Measurements from ENCODE around the gene CAVIN4. TPM values are rescaled to one million over a fixed set of nuclear protein-coding genes. Genes with fewer than 3 reads are reported as not detected.

CAVIN4 gene
- total and polyA plus RNA-seq, 5 donors from 2014 or later = 0.12 to 0.25 TPM; not detected in 3

GRCh38 chr9:100567856-100568255 lies 10.0 kb upstream of the CAVIN4 start:
- H3K27me3 ChIP-seq (ENCODE audit: control insufficient read depth, insufficient read depth, low read length) = no peaks in the 10 kb centered on the region
- H3K9me3 Mint-ChIP-seq = peaks cover 0 to 3% (median 0%) of the 10 kb centered on the region in 7 donors

GRCh38 chr9:100573655-100574260 lies 4.1 kb upstream of the CAVIN4 start:
- DNase-seq (no peak), ATAC-seq (ENCODE audit: low read depth in 2 of 2) (no peak)
- Mint-ChIP-seq H3K27ac (no peak overlapping the region), H3K9me3 (peaks cover 0 to 3% (median 1%) of the 10 kb centered on the region in 7 donors), H3K36me3 (peaks cover 3% of the 10 kb centered on the region), H3K27me3 (peaks cover 11% of the 10 kb centered on the region), H3K4me3 (no peak overlapping the region), H3K4me1 (no peaks in the 10 kb centered on the region)
- H3K36me3 ChIP-seq (ENCODE audit: control insufficient read depth, insufficient read depth, low read length) = no peaks in the 10 kb centered on the region
- H3K27me3 ChIP-seq (ENCODE audit: control insufficient read depth, insufficient read depth, low read length) = no peaks in the 10 kb centered on the region
- no peaks in the 10 kb centered on the region for H3K4me1 ChIP-seq (ENCODE audit: control insufficient read depth, insufficient read depth, low read length, poor library complexity, severe bottlenecking)
- no peak overlapping the region for H3K4me3 ChIP-seq (ENCODE audit: low read depth, low read length)
- no peak overlapping the region for H3K27ac ChIP-seq (ENCODE audit: insufficient read depth, low read length, poor library complexity, severe bottlenecking)
- H3K9me3 ChIP-seq (ENCODE audit: control insufficient read depth in 2 of 2, low read length in 2 of 2) = no peaks in the 10 kb centered on the region

More at GRCh38 chr9:100567856-100568255, 10.0 kb upstream of the CAVIN4 start:
- Histone ChIP-seq H3K9me3 (ENCODE audit: control insufficient read depth in 2 of 2, low read length in 2 of 2) (no peaks in the 10 kb centered on the region), H3K36me3 (ENCODE audit: control insufficient read depth, insufficient read depth, low read length) (no peaks in the 10 kb centered on the region), H3K27ac (ENCODE audit: insufficient read depth, low read length, poor library complexity, severe bottlenecking) (no peak overlapping the region), H3K4me3 (ENCODE audit: low read depth, low read length) (no peak overlapping the region), H3K4me1 (ENCODE audit: control insufficient read depth, insufficient read depth, low read length, poor library complexity, severe bottlenecking) (no peaks in the 10 kb centered on the region)
- no peak for DNase-seq
- Mint-ChIP-seq H3K4me1 (no peaks in the 10 kb centered on the region), H3K36me3 (peaks cover 3% of the 10 kb centered on the region), H3K27me3 (peaks cover 4% of the 10 kb centered on the region), H3K27ac (no peak overlapping the region), H3K4me3 (no peak overlapping the region)
- ATAC-seq (ENCODE audit: low read depth in 2 of 2) = no peak

- H3K27me3 Mint-ChIP-seq = peaks cover 7% of the 10 kb centered on the region
- DNase-seq = no peak
- H3K4me3 Mint-ChIP-seq = no peak overlapping the region
These were observed 2.9 kb upstream of the CAVIN4 start for GRCh38 chr9:100575006-100575405.

GRCh38 chr9:100575765-100576386 lies 2.0 kb upstream of the CAVIN4 start:
- no peak for ATAC-seq (ENCODE audit: low read depth in 2 of 2)
- Histone ChIP-seq H3K9me3 (ENCODE audit: control insufficient read depth in 2 of 2, low read length in 2 of 2) (no peaks in the 10 kb centered on the region), H3K27ac (ENCODE audit: insufficient read depth, low read length, poor library complexity, severe bottlenecking) (no peak overlapping the region), H3K4me1 (ENCODE audit: control insufficient read depth, insufficient read depth, low read length, poor library complexity, severe bottlenecking) (no peaks in the 10 kb centered on the region), H3K36me3 (ENCODE audit: control insufficient read depth, insufficient read depth, low read length) (no peaks in the 10 kb centered on the region), H3K4me3 (ENCODE audit: low read depth, low read length) (no peak overlapping the region), H3K27me3 (ENCODE audit: control insufficient read depth, insufficient read depth, low read length) (no peaks in the 10 kb centered on the region)
- Mint-ChIP-seq H3K9me3 (peaks cover 0 to 3% (median 0%) of the 10 kb centered on the region in 7 donors), H3K4me1 (no peaks in the 10 kb centered on the region), H3K36me3 (no peaks in the 10 kb centered on the region), H3K27ac (no peak overlapping the region), H3K27me3 (peaks cover 7% of the 10 kb centered on the region), H3K4me3 (no peak overlapping the region)
- no peak for DNase-seq

More at GRCh38 chr9:100575006-100575405, 2.9 kb upstream of the CAVIN4 start:
- H3K4me1 ChIP-seq (ENCODE audit: control insufficient read depth, insufficient read depth, low read length, poor library complexity, severe bottlenecking) = no peaks in the 10 kb centered on the region
- Mint-ChIP-seq H3K36me3 (no peaks in the 10 kb centered on the region), H3K27ac (peak overlapping the region in 1 of 3 donors; percentile 7), H3K4me1 (no peaks in the 10 kb centered on the region), H3K9me3 (peaks cover 0 to 3% (median 3%) of the 10 kb centered on the region in 7 donors)
- H3K36me3 ChIP-seq (ENCODE audit: control insufficient read depth, insufficient read depth, low read length) = no peaks in the 10 kb centered on the region
- no peaks in the 10 kb centered on the region for H3K27me3 ChIP-seq (ENCODE audit: control insufficient read depth, insufficient read depth, low read length)
- no peak overlapping the region for H3K4me3 ChIP-seq (ENCODE audit: low read depth, low read length)
- H3K27ac ChIP-seq (ENCODE audit: insufficient read depth, low read length, poor library complexity, severe bottlenecking) = no peak overlapping the region
- ATAC-seq (ENCODE audit: low read depth in 2 of 2) = no peak
- H3K9me3 ChIP-seq (ENCODE audit: control insufficient read depth in 2 of 2, low read length in 2 of 2) = no peaks in the 10 kb centered on the region

- Histone ChIP-seq H3K27ac (ENCODE audit: insufficient read depth, low read length, poor library complexity, severe bottlenecking) (no peak overlapping the region), H3K4me3 (ENCODE audit: low read depth, low read length) (no peak overlapping the region), H3K9me3 (ENCODE audit: control insufficient read depth in 2 of 2, low read length in 2 of 2) (no peaks in the 10 kb centered on the region), H3K27me3 (ENCODE audit: control insufficient read depth, insufficient read depth, low read length) (no peaks in the 10 kb centered on the region), H3K4me1 (ENCODE audit: control insufficient read depth, insufficient read depth, low read length, poor library complexity, severe bottlenecking) (no peaks in the 10 kb centered on the region), H3K36me3 (ENCODE audit: control insufficient read depth, insufficient read depth, low read length) (no peaks in the 10 kb centered on the region)
- Mint-ChIP-seq H3K9me3 (peaks cover 0 to 3% (median 0%) of the 10 kb centered on the region in 7 donors), H3K4me3 (no peak overlapping the region), H3K27me3 (peaks cover 7% of the 10 kb centered on the region), H3K36me3 (no peaks in the 10 kb centered on the region), H3K4me1 (no peaks in the 10 kb centered on the region), H3K27ac (no peak overlapping the region)
- ATAC-seq (ENCODE audit: low read depth in 2 of 2) (no peak), DNase-seq (no peak)
These were observed 731 bp downstream of the CAVIN4 start for GRCh38 chr9:100578610-100579009.

- Mint-ChIP-seq H3K27me3 (peaks cover 7% of the 10 kb centered on the region), H3K27ac (no peak overlapping the region), H3K4me3 (peak overlapping the region in 1 of 4 donors; percentile 70), H3K36me3 (no peaks in the 10 kb centered on the region), H3K4me1 (no peaks in the 10 kb centered on the region), H3K9me3 (peaks cover 0 to 2% (median 0%) of the 10 kb centered on the region in 7 donors)
- Histone ChIP-seq H3K4me1 (ENCODE audit: control insufficient read depth, insufficient read depth, low read length, poor library complexity, severe bottlenecking) (no peaks in the 10 kb centered on the region), H3K27me3 (ENCODE audit: control insufficient read depth, insufficient read depth, low read length) (no peaks in the 10 kb centered on the region), H3K9me3 (ENCODE audit: control insufficient read depth in 2 of 2, low read length in 2 of 2) (no peaks in the 10 kb centered on the region), H3K36me3 (ENCODE audit: control insufficient read depth, insufficient read depth, low read length) (no peaks in the 10 kb centered on the region), H3K27ac (ENCODE audit: insufficient read depth, low read length, poor library complexity, severe bottlenecking) (no peak overlapping the region), H3K4me3 (ENCODE audit: low read depth, low read length) (no peak overlapping the region)
- ATAC-seq (ENCODE audit: low read depth in 2 of 2) = no peak
- no peak for DNase-seq
These were observed 1.8 kb downstream of the CAVIN4 start for GRCh38 chr9:100579665-100580064.

- Histone ChIP-seq H3K4me1 (ENCODE audit: control insufficient read depth, insufficient read depth, low read length, poor library complexity, severe bottlenecking) (no peaks in the 10 kb centered on the region), H3K27ac (ENCODE audit: insufficient read depth, low read length, poor library complexity, severe bottlenecking) (no peak overlapping the region), H3K27me3 (ENCODE audit: control insufficient read depth, insufficient read depth, low read length) (no peaks in the 10 kb centered on the region), H3K36me3 (ENCODE audit: control insufficient read depth, insufficient read depth, low read length) (no peaks in the 10 kb centered on the region), H3K9me3 (ENCODE audit: control insufficient read depth in 2 of 2, low read length in 2 of 2) (no peaks in the 10 kb centered on the region), H3K4me3 (ENCODE audit: low read depth, low read length) (no peak overlapping the region)
- peaks cover 0 to 2% (median 0%) of the 10 kb centered on the region in 7 donors for H3K9me3 Mint-ChIP-seq
- peak overlapping the region in 1 of 4 donors; percentile 70 for H3K4me3 Mint-ChIP-seq
- ATAC-seq (ENCODE audit: low read depth in 2 of 2) = no peak
- peaks cover 7% of the 10 kb centered on the region for H3K27me3 Mint-ChIP-seq
- no peaks in the 10 kb centered on the region for H3K4me1 Mint-ChIP-seq
- no peak overlapping the region for H3K27ac Mint-ChIP-seq
- no peak for DNase-seq
- no peaks in the 10 kb centered on the region for H3K36me3 Mint-ChIP-seq
These were observed 2.4 kb downstream of the CAVIN4 start for GRCh38 chr9:100580257-100580656.

GRCh38 chr9:100581081-100581480 lies 3.2 kb downstream of the CAVIN4 start:
- H3K27me3 Mint-ChIP-seq = peaks cover 7% of the 10 kb centered on the region
- Histone ChIP-seq H3K27ac (ENCODE audit: insufficient read depth, low read length, poor library complexity, severe bottlenecking) (no peak overlapping the region), H3K4me1 (ENCODE audit: control insufficient read depth, insufficient read depth, low read length, poor library complexity, severe bottlenecking) (no peaks in the 10 kb centered on the region), H3K36me3 (ENCODE audit: control insufficient read depth, insufficient read depth, low read length) (no peaks in the 10 kb centered on the region), H3K9me3 (ENCODE audit: control insufficient read depth in 2 of 2, low read length in 2 of 2) (no peaks in the 10 kb centered on the region), H3K4me3 (ENCODE audit: low read depth, low read length) (no peak overlapping the region), H3K27me3 (ENCODE audit: control insufficient read depth, insufficient read depth, low read length) (no peaks in the 10 kb centered on the region)
- no peak for DNase-seq
- no peak overlapping the region for H3K27ac Mint-ChIP-seq
- no peak overlapping the region for H3K4me3 Mint-ChIP-seq
- ATAC-seq (ENCODE audit: low read depth in 2 of 2) = no peak
- H3K9me3 Mint-ChIP-seq = peaks cover 0 to 2% (median 0%) of the 10 kb centered on the region in 7 donors
- no peaks in the 10 kb centered on the region for H3K4me1 Mint-ChIP-seq
- no peaks in the 10 kb centered on the region for H3K36me3 Mint-ChIP-seq

Measured in CD4-positive, CD25-positive, alpha-beta regulatory T cell (primary cell).